ENCODE measurements around the gene AKAP13.
"Not testable (repeated sequence)": the region's sequence is repeated elsewhere in the genome, so short reads cannot be mapped to it uniquely, and the experiment has no call there.

- not testable (repeated sequence) for TF ChIP-seq POLR2A, EP300 (IDR thresholded peaks at IDR 0.05)
- TF ChIP-seq, protein P1, sequence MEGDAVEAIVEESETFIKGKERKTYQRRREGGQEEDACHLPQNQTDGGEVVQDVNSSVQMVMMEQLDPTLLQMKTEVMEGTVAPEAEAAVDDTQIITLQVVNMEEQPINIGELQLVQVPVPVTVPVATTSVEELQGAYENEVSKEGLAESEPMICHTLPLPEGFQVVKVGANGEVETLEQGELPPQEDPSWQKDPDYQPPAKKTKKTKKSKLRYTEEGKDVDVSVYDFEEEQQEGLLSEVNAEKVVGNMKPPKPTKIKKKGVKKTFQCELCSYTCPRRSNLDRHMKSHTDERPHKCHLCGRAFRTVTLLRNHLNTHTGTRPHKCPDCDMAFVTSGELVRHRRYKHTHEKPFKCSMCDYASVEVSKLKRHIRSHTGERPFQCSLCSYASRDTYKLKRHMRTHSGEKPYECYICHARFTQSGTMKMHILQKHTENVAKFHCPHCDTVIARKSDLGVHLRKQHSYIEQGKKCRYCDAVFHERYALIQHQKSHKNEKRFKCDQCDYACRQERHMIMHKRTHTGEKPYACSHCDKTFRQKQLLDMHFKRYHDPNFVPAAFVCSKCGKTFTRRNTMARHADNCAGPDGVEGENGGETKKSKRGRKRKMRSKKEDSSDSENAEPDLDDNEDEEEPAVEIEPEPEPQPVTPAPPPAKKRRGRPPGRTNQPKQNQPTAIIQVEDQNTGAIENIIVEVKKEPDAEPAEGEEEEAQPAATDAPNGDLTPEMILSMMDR (IDR thresholded peaks at IDR 0.05) = not testable (repeated sequence)
These were observed 416.0 kb downstream of the AKAP13 start for GRCh38 chr15:85796371-85796770.

Data from ovary (tissue), 3 donors.